HAP-1 (cell line): ENCODE results near the gene TMEM134.
"Not testable (repeated sequence)": the region's sequence is repeated elsewhere in the genome, so short reads cannot be mapped to it uniquely, and the experiment has no call there.

ENCODE experiments used
- DNase-seq, 2 experiments: peaks; one replicate each; pipeline ENCODE4 v3.0.0-alpha.2; 2016 to 2020; ENCODE audit warnings: low spot score in 2 of 2
- H3K27me3 ChIP-seq: fragments of 250-450 bp; sonication (Bioruptor Pico); 2 replicates; pipeline ENCODE4 v1.5.1; 2020; ENCODE audit warnings: low read depth, mild to moderate bottlenecking, moderate library complexity
- H3K36me3 ChIP-seq: fragments of 250-450 bp; sonication (Bioruptor Pico); replicated peaks from 2 replicates; pipeline ENCODE4 v1.5.1; 2020; ENCODE audit warnings: mild to moderate bottlenecking
- H3K4me1 ChIP-seq: fragments of 250-450 bp; sonication (Bioruptor Pico); 2 replicates; pipeline ENCODE4 v1.5.1; 2020; ENCODE audit warnings: mild to moderate bottlenecking
- H3K4me3 ChIP-seq: fragments of 250-450 bp; sonication (Bioruptor Pico); 2 replicates; pipeline ENCODE4 v1.5.1; 2020; ENCODE audit warnings: mild to moderate bottlenecking, moderate library complexity
- H3K9me3 ChIP-seq: fragments of 250-450 bp; sonication (Bioruptor Pico); 2 replicates; pipeline ENCODE4 v1.5.1; 2020; ENCODE audit warnings: mild to moderate bottlenecking, moderate library complexity
- in situ Hi-C: fragments of 300-500 bp; cut with MboI; formaldehyde crosslinking; loops from 3 replicates; pipeline ENCODE4 v1.14.3; 2020; ENCODE audit warnings: low sequenced_read_pairs, inconsistent platforms, mixed read lengths

TMEM134 gene

DNA sequence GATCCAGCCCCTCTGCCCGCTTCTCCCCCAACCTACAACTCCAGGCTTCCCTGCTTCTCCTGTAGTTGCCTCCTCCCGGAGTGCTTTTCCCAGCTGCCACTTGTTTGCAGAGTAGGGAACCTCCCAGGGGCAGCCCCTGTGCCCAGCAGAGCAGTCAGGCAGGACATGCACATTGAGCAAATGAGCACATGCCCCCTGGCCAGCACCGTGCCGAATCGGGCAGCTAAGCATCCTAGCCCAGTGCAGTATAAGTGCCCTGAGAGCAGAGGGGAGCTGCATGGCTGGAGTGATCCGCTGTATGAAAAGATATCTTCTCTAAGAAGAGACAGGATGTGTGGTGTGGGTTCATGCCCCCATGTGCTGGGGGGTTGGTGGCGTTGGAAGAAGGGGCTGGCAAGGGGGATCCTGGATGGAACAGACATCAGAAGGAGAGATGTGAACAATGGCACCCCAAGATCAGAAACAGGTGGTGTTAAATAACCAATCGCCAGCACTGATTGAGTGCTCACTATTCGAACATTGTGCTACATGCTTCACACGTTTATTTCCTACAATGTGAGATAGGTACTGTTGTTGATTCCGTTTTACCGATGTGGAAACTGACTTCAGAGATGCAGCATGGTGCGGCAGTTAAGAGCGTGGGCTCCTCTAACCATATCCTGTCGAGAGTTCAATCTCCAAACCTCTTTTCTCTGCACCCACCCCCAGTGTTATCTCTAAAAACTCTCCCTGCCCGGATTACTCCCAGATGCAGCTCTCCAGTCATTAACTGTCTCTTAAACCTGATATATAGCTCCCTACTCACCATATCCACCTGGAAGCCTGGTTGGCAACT is 15.0 kb upstream of the TMEM134 start:
- peaks cover 15% of the 10 kb centered on the region for H3K4me1 ChIP-seq
- in situ Hi-C loops = no loop called here
- H3K9me3 ChIP-seq = no peaks in the 10 kb centered on the region
- H3K4me3 ChIP-seq = 0 out of 2 replicates have a peak overlapping the region, but pooled peaks have one; percentile 39
- no peak for DNase-seq
- H3K27me3 ChIP-seq = no peaks in the 10 kb centered on the region
- H3K36me3 ChIP-seq = no peaks in the 10 kb centered on the region; the same call in none of the 2 replicates

DNA sequence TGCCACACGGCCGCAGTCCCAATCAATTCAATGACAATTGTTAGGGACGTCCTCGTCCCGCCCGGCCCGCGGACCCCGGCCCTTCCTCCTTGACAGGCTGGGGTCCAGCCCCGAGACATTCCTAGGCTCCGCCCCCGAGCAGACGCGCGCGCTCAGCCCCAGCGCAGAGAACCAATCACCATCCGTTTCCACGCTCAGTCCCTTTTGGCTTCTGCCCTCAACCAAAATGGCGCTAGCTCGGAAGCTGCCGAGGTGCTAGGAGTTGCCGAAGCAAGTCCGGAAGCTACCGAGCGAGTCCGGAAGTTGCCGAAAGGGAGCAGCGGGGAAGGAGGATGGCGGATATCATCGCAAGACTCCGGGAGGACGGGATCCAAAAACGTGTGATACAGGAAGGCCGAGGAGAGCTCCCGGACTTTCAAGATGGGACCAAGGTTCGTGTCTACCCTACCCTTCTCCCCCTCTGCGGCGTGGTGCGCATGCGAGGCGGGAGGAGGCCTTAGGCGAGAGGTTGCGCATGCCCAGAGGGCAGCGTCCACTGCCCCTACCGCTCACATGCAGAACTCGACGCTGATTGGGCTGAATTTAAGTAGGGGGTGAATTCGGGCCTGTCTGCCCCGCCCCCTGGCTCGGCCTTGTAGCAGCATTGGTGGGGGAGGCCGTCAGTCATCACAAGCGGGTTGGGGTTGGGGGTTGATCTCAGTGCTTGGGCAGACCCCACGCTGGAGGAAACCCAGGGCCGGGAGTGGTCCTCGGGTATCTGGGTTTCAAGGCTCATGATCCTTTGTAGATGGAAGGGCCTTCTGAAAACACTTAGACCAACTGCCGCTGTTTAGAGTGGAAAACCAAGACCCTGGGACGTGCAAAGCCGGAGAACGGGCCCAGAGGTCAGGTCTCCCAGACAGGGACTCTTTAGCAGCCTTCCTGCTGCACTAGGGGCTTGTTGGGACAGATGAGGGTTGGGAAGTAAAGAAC is 14.1 kb upstream of the TMEM134 start, which contains the start of gene AIP:
Gene AIP (plus strand): TSS at position 200 of the 972 bp plus-strand sequence. CDS start 133 bp downstream, at position 333.
- H3K27me3 ChIP-seq = no peaks in the 10 kb centered on the region
- peaks cover 15% of the 10 kb centered on the region for H3K4me1 ChIP-seq
- H3K36me3 ChIP-seq = no peaks in the 10 kb centered on the region; the same call in 1 of the 2 replicates
- in situ Hi-C loops = no loop called here
- H3K4me3 ChIP-seq = peak within 1 kb of the TSS; percentile 39
- DNase-seq = peak; percentile 98 to 99
- no peaks in the 10 kb centered on the region for H3K9me3 ChIP-seq

DNA sequence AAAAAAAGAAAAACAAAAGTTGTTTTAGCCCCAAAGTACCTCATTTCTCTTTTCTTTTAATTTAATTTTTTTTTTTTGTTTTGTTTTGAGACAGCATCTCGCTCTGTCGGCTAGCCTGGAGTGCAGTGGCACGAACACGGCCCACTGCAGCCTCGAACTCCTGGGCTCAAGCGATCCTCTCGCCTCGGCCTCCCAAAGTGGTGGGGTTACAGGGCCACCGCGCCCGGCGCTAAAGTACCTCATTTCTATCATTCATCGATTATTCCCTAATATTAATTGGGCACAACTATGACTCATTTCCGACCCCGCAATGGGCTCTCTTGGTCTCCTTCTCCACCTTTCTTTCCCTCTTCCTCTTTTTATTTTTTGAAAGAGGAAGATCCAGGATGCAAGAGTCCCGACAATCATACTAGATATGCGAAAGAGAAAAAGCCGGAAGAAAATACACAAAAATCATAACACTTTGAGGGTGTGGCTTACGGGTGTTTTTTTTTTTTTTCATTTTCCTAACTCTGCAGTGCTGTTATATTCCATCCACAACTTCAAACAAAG is 13.3 kb upstream of the TMEM134 start:
- in situ Hi-C loops = no loop called here

DNA sequence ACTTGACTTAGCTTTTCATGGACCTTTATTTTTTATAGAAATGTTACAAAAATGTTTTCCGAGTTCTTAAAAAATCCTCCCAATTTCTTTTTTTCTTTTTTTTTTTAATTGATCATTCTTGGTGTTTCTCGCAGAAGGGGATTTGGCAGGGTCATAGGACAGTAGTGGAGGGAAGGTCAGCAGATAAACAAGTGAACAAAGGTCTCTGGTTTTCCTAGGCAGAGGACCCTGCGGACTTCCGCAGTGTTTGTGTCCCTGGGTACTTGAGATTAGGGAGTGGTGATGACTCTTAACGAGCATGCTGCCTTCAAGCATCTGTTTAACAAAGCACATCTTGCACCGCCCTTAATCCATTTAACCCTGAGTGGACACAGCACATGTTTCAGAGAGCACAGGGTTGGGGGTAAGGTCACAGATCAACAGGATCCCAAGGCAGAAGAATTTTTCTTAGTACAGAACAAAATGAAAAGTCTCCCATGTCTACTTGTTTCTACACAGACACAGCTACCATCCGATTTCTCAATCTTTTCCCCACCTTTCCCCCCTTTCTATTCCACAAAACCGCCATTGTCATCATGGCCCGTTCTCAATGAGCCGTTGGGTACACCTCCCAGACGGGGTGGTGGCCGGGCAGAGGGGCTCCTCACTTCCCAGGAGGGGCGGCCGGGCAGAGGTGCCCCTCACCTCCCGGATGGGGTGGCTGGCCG is 8.4 kb upstream of the TMEM134 start:
- H3K9me3 ChIP-seq, H3K27me3 ChIP-seq, H3K4me3 ChIP-seq, DNase-seq, H3K4me1 ChIP-seq, H3K36me3 ChIP-seq, in situ Hi-C loops: not testable (repeated sequence)

More for the DNA sequence above, 13.3 kb upstream of the TMEM134 start:
- H3K4me1 ChIP-seq = peaks cover 15% of the 10 kb centered on the region
- DNase-seq = no peak
- H3K27me3 ChIP-seq = no peaks in the 10 kb centered on the region
- H3K9me3 ChIP-seq = no peaks in the 10 kb centered on the region
- H3K36me3 ChIP-seq = no peaks in the 10 kb centered on the region; the same call in 1 of the 2 replicates
- H3K4me3 ChIP-seq = peak overlapping the region; percentile 39

DNA sequence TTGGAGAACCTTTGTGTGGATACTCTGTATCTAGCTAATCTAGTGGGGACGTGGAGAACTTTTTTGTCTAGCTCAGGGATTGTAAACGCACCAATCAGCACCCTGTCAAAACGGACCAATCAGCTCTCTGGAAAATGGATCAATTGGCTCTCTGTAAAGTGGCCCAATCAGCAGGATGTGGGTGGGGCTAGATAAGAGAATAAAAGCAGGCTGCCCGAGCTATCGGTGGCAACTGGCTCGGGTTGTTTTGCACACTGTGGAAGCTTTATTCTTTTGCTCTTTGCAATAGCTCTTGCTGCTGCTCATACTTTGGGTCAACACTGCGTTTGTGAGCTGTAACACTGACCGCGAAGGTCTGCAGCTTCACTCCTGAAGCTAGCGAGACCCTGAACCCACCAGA is 7.6 kb upstream of the TMEM134 start:
- H3K9me3 ChIP-seq, H3K27me3 ChIP-seq, DNase-seq, H3K4me1 ChIP-seq, H3K4me3 ChIP-seq, in situ Hi-C loops, H3K36me3 ChIP-seq: not testable (repeated sequence)

DNA sequence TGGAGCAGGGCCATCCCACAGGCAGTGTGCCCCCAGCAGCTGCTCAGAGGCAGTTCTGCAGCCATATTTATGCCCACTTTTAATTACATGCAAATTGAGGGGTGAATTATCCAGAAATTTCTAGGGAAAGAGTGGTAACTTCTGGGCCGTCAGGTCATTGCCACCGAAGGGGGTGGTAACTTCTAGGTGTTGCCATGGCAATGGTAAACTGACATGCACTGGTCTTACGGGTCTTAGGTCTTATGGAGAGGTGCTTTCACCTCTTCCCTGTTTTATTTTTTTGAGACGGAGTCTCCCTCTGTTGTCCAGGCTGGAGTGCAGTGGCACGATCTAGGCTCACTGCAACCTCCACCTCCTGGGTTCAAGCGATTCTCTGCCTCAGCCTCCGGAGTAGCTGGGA is 3.8 kb upstream of the TMEM134 start:
- in situ Hi-C loops = no loop called here
- no peak for DNase-seq
- H3K27me3 ChIP-seq = no peaks in the 10 kb centered on the region
- H3K4me3 ChIP-seq = no peak overlapping the region
- H3K36me3 ChIP-seq = no peaks in the 10 kb centered on the region
- peaks cover 5% of the 10 kb centered on the region for H3K4me1 ChIP-seq
- H3K9me3 ChIP-seq = no peaks in the 10 kb centered on the region; the same call in 1 of the 2 replicates

DNA sequence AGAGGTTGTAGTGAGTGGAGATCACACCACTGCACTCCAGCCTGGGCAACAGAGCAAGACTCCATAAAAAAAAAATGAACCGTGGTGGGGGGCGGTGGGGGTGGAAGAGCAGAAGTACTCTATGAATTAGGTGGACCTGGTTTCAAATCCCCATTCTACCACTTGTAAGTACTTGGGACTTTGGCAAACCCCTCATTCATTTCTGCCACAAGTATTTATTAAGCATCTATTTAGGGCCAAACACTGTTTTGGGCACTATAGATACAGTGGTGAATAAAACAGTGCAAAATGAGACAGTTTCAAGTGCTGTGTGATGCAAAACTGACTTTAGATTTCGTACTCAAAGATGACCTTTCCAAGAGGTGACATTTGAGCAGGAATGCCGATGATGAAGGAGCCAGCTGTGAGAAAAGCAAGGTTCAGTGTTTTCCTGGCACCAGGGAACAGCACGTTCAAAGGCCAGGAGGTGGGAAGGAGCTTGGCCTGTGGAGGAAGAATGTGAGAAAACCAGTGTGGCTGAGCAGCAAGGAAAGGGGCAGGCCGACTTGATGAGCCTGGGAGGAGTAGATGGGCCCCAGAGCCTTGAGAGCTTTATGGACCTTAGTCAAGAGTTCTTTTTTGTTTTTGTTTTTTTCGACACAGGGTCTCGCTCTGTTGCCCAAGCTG is 1.4 kb upstream of the TMEM134 start:
- H3K36me3 ChIP-seq = no peaks in the 10 kb centered on the region
- in situ Hi-C loops = no loop called here
- peaks cover 5% of the 10 kb centered on the region for H3K4me1 ChIP-seq

DNA sequence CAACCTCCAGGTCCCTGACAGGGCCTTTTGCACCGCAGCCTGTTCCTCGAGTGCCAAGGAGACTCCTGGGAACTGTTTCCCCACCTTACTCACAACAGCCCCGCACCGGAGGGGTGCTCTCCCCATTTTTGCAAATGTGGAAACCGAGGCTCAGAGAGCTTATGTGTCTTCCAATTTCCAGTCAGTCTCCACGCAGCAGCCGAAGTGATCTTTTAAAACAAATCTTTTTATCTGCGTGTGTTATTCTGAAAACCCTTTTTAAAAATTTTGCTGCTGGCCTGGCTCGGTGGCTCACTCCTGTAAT is 409 bp upstream of the TMEM134 start:
- Histone ChIP-seq H3K4me1 (peaks cover 5% of the 10 kb centered on the region), H3K4me3 (peak overlapping the region; percentile 80), H3K9me3 (no peaks in the 10 kb centered on the region), H3K36me3 (no peaks in the 10 kb centered on the region), H3K27me3 (no peaks in the 10 kb centered on the region)
- DNase-seq = no peak
- in situ Hi-C loops = no loop called here

More for the DNA sequence above, 1.4 kb upstream of the TMEM134 start:
- Histone ChIP-seq H3K4me3 (no peak overlapping the region), H3K27me3 (no peaks in the 10 kb centered on the region), H3K9me3 (no peaks in the 10 kb centered on the region)
- DNase-seq = no peak

DNA sequence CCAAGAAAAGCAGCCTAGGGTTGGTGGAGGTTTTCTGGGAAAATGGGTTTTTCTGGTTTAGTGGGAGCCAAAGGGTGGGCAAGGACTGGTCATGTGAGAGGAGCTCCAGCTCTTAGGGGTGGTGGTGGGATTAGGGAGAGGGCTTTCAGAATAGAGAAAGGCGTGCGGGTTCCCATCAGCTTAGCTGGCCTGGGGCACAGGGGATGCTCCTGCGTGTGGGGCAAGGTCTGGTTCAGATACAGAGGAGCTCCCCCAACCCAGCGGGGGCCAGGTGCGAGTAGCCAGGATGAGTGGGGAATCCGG is 644 bp downstream of the TMEM134 start:
- no peaks in the 10 kb centered on the region for H3K36me3 ChIP-seq

DNA sequence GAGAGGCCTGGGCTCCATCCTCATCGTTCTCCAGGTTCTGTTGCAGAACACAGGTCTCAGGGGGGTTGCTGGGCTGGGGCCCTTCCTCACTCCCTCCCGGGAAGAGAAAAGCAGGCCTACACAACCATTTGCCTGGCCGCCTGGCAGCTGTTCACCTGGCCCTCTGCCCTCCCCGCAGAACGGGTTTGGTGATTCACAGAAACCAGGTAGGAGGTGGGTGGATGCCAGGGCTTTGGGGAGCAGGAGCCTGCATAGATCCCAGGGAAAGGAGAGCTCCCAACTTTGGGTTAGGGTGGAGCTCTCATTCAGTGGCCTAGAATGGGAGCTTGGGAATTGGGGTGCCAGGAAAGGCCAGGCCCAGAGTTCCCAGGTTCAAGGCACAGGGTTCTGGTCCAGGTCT is 995 bp downstream of the TMEM134 start:
- Histone ChIP-seq H3K27me3 (no peaks in the 10 kb centered on the region), H3K36me3 (no peaks in the 10 kb centered on the region), H3K9me3 (no peaks in the 10 kb centered on the region), H3K4me1 (peaks cover 10% of the 10 kb centered on the region), H3K4me3 (peak overlapping the region; percentile 80)
- DNase-seq = no peak
- in situ Hi-C loops = no loop called here

More for the DNA sequence above, 644 bp downstream of the TMEM134 start:
- Histone ChIP-seq H3K4me3 (peak overlapping the region; percentile 80), H3K9me3 (no peaks in the 10 kb centered on the region), H3K4me1 (peaks cover 10% of the 10 kb centered on the region), H3K27me3 (no peaks in the 10 kb centered on the region)
- no peak for DNase-seq
- in situ Hi-C loops = no loop called here

DNA sequence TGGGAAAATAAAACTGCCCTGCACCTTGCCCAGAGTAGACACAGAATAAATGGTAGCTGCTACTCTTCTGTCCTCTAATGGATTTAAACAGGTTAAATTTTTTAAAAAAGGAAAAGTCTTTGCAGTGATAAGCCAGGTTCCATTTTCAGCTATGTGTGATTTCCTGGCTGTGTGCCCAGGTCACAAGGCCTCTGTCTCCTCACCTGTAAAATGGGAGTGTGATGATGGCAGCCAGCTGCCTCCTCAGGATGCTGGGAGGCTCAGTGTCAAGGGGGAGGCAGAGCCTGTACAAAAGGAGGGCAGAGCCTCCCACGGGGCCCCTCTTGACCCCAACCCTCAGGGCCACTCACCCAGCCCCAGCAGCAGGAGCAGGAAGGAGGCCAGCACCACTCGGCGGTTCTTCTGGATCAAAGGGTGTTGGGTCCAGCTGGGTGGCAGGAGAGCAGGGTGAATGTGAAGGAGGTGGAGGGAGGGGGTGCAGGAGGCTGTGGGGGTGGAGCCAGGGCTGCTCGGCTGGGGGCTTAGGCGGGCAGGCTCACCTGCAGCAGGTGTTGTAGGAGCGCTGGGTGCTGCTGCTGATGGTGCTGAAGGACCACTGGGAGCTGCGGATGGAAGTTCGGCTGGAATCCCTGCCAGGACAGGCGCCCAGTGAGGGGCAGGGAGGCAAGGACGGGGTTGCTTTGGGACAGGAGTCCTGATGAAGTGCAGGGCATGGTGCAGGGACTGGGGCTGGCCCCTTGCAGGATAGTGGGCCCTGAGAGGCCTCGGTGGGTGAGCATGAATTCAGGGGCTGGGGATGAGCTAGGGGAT is 1.9 kb downstream of the TMEM134 start:
- peaks cover 10% of the 10 kb centered on the region for H3K4me1 ChIP-seq
- H3K9me3 ChIP-seq = no peaks in the 10 kb centered on the region
- H3K36me3 ChIP-seq = no peaks in the 10 kb centered on the region
- no peaks in the 10 kb centered on the region for H3K27me3 ChIP-seq
- in situ Hi-C loops = no loop called here
- DNase-seq = no peak
- H3K4me3 ChIP-seq = no peak overlapping the region

DNA sequence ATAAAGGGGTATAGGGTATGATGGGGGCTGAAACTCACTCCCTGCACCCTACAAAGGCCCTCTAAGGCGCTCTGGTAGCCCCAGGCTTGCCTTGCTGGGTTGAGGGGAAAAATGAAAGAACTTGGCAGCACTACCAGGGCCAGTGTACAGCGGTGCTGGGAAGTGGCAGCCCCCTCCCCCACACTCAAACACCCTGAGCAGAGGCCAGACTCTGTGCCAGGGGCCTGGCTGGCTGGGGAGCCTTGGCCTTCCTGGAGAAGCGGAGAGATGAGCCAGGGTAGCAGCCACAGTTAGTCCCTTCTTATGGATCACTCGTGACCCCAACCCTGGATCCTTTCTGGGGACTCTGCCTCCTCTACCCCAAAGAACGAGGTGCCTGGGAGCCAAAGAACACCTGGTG is 2.7 kb downstream of the TMEM134 start:
- Histone ChIP-seq H3K4me1 (peaks cover 10% of the 10 kb centered on the region), H3K27me3 (no peaks in the 10 kb centered on the region), H3K36me3 (no peaks in the 10 kb centered on the region), H3K4me3 (no peak overlapping the region), H3K9me3 (no peaks in the 10 kb centered on the region)
- DNase-seq = no peak
- in situ Hi-C loops = no loop called here
